CD4-positive, alpha-beta T cell (primary cell): ENCODE results near the gene CASP2. TPM values are rescaled to one million over a fixed set of nuclear protein-coding genes. Genes with fewer than 3 reads are reported as not detected.

Source experiments
- ATAC-seq: fragments of 200-7000 bp; cut with Tn5 transposase; one replicate; pipeline ENCODE4 v1.10.0; 2022; ENCODE audit warnings: mild to moderate bottlenecking; ENCODE audit not compliant: poor library complexity
- CTCF ChIA-PET: fragments of 350-600 bp; sonication (Branson Sonifier 250); formaldehyde crosslinking; loops from one replicate; lab custom pipeline; 2021; ENCODE audit warnings: antibody characterized with exemption, inconsistent platforms; lab: Charles Lee
- POLR2A ChIA-PET: fragments of 350-600 bp; sonication (Branson Sonifier 250); formaldehyde crosslinking; loops from one replicate; lab custom pipeline; 2021; ENCODE audit warnings: antibody characterized with exemption, inconsistent platforms; lab: Charles Lee
- DNase-seq, 14 experiments: peaks; one replicate each; pipeline ENCODE4 v3.0.0-alpha.2; 2013 to 2020; ENCODE audit warnings: mixed read lengths in 2 of 14
- H3K27ac ChIP-seq, 2 donors: one replicate each; pipeline versions ENCODE4 v1.5.1 to v1.7.0; 2013; ENCODE audit warnings: low read length in 2 of 2, low read depth in 1 of 2, mild to moderate bottlenecking in 1 of 2
- H3K27me3 ChIP-seq, 2 experiments: 1 replicate in 1 of 2; 2 replicates in 1 of 2; pipeline versions ENCODE4 v1.6.1 to v1.7.0; 2013; ENCODE audit warnings: low read length in 2 of 2, control low read depth in 1 of 2, mild to moderate bottlenecking in 1 of 2, moderate library complexity in 1 of 2; ENCODE audit not compliant: insufficient read depth in 2 of 2, control insufficient read depth in 1 of 2
- H3K36me3 ChIP-seq: one replicate; pipeline ENCODE4 v1.6.1; 2013; ENCODE audit warnings: low read length, control low read depth; ENCODE audit not compliant: insufficient read depth
- H3K4me1 ChIP-seq: one replicate; pipeline ENCODE4 v1.6.1; 2013; ENCODE audit warnings: low read length, control low read depth; ENCODE audit not compliant: insufficient read depth
- H3K4me3 ChIP-seq: one replicate; pipeline ENCODE4 v1.5.1; 2013; ENCODE audit warnings: mild to moderate bottlenecking, low read length, moderate library complexity
- H3K9me3 ChIP-seq, 2 experiments: 1 replicate in 1 of 2; 2 replicates in 1 of 2; pipeline versions ENCODE4 v1.6.1 to v1.7.0; 2013; ENCODE audit warnings: low read length in 2 of 2, mild to moderate bottlenecking in 2 of 2, control low read depth in 1 of 2, moderate library complexity in 1 of 2; ENCODE audit not compliant: control insufficient read depth in 1 of 2, insufficient read depth in 1 of 2
- H3K27ac Mint-ChIP-seq: one replicate; pipeline ENCODE4 v1.8.0; 2020; ENCODE audit warnings: mixed read lengths
- H3K27me3 Mint-ChIP-seq: one replicate; pipeline ENCODE4 v1.8.0; 2021; ENCODE audit warnings: mixed read lengths
- H3K36me3 Mint-ChIP-seq: one replicate; pipeline ENCODE4 v1.8.0; 2021; ENCODE audit warnings: low read depth, mixed read lengths
- H3K4me1 Mint-ChIP-seq: one replicate; pipeline ENCODE4 v1.8.0; 2021; ENCODE audit warnings: low read depth, mixed read lengths
- H3K4me3 Mint-ChIP-seq: one replicate; pipeline ENCODE4 v1.8.0; 2020; ENCODE audit warnings: mild to moderate bottlenecking, mixed read lengths
- H3K9me3 Mint-ChIP-seq: one replicate; pipeline ENCODE4 v1.8.0; 2020; ENCODE audit warnings: mixed read lengths
- CTCF ChIP-seq: fragments of 200-600 bp; IDR thresholded peaks from one replicate; pipeline ENCODE4 v1.8.0; 2022; ENCODE audit warnings: antibody characterized with exemption, mild to moderate bottlenecking
- intact Hi-C, 2 experiments: fragments of 100-400 bp; cut with DNase I in 1 of 2; cut with micrococcal nuclease in 1 of 2; formaldehyde crosslinking; loops; one replicate each; pipeline versions ENCODE4 v1.15.1 to v1.9.0; 2023 to 2025; cut with DNase I, micrococcal nuclease
- total RNA-seq, 174 experiments: library from RNA in 2 of 174; stranded (reverse) in 2 of 174; gene quantifications; one replicate each; pipeline ENCODE4 v1.2.3 and lab custom pipeline; 2021 to 2026

CASP2 gene
- total RNA-seq, 2 experiments from 2014 or later: 19.1 to 21.9 TPM

GRCh38 chr7:143321242-143321641, 33.1 kb downstream of the CASP2 start:
- POLR2A ChIA-PET: no interaction called here
- no peak for TF ChIP-seq CTCF

GRCh38 chr7:143321734-143322133, 33.6 kb downstream of the CASP2 start:
- Histone ChIP-seq H3K9me3 (no peaks in the 10 kb centered on the region), H3K4me1 (no peaks in the 10 kb centered on the region), H3K4me3 (no peak overlapping the region), H3K27ac (no peak overlapping the region), H3K27me3 (no peaks in the 10 kb centered on the region), H3K36me3 (no peaks in the 10 kb centered on the region)
- ATAC-seq: no peak
- ChIA-PET CTCF (no interaction called here), POLR2A (no interaction called here)
- no peak overlapping the region for H3K4me3 Mint-ChIP-seq
- H3K36me3 Mint-ChIP-seq: no peaks in the 10 kb centered on the region
- intact Hi-C loops: no loop called here
- H3K27me3 Mint-ChIP-seq: no peaks in the 10 kb centered on the region
- no peak for TF ChIP-seq CTCF
- H3K27ac Mint-ChIP-seq: no peak overlapping the region
- DNase-seq: peak in 3 of 14 experiments; percentile 17 to 38 (median 28)
- H3K4me1 Mint-ChIP-seq: peaks cover 9% of the 10 kb centered on the region
- no peaks in the 10 kb centered on the region for H3K9me3 Mint-ChIP-seq

More at GRCh38 chr7:143321242-143321641, 33.1 kb downstream of the CASP2 start:
- Histone ChIP-seq H3K27me3 (no peaks in the 10 kb centered on the region), H3K4me1 (no peaks in the 10 kb centered on the region), H3K4me3 (no peak overlapping the region), H3K27ac (no peak overlapping the region), H3K36me3 (no peaks in the 10 kb centered on the region), H3K9me3 (no peaks in the 10 kb centered on the region)
- Mint-ChIP-seq H3K9me3 (no peaks in the 10 kb centered on the region), H3K27me3 (no peaks in the 10 kb centered on the region), H3K36me3 (no peaks in the 10 kb centered on the region), H3K27ac (no peak overlapping the region), H3K4me1 (peaks cover 9% of the 10 kb centered on the region), H3K4me3 (no peak overlapping the region)
- no peak for ATAC-seq
- CTCF ChIA-PET: no interaction called here
- no peak for DNase-seq
- intact Hi-C loops: no loop called here

GRCh38 chr7:143322760-143323633, 34.8 kb downstream of the CASP2 start:
- Mint-ChIP-seq H3K36me3 (no peaks in the 10 kb centered on the region), H3K4me3 (no peak overlapping the region), H3K27me3 (no peaks in the 10 kb centered on the region), H3K9me3 (no peaks in the 10 kb centered on the region), H3K27ac (no peak overlapping the region), H3K4me1 (peaks cover 9% of the 10 kb centered on the region)
- ChIA-PET CTCF (no interaction called here), POLR2A (no interaction called here)
- TF ChIP-seq CTCF: no peak
- H3K4me3 ChIP-seq: no peak overlapping the region
- H3K9me3 ChIP-seq: no peaks in the 10 kb centered on the region
- no peak overlapping the region for H3K27ac ChIP-seq
- no peaks in the 10 kb centered on the region for H3K36me3 ChIP-seq
- no peaks in the 10 kb centered on the region for H3K27me3 ChIP-seq
- H3K4me1 ChIP-seq: no peaks in the 10 kb centered on the region
- ATAC-seq (no peak), DNase-seq (no peak)
- intact Hi-C loops: no loop called here
